GM10266 (cell line): ENCODE results near the gene PDYN.

ENCODE experiments used
- DNase-seq: peaks from one replicate; pipeline ENCODE4 v3.0.0; 2012; ENCODE audit errors: extremely low spot score
- TF ChIP-seq, protein P1 (sequence below): IDR thresholded peaks from 2 replicates; pipeline ENCODE4 v1.5.1; 2012; ENCODE audit warnings: mild to moderate bottlenecking, low read depth; ENCODE audit not compliant: control insufficient read depth, insufficient read depth; ENCODE audit errors: missing control alignments

The PDYN gene

DNA sequence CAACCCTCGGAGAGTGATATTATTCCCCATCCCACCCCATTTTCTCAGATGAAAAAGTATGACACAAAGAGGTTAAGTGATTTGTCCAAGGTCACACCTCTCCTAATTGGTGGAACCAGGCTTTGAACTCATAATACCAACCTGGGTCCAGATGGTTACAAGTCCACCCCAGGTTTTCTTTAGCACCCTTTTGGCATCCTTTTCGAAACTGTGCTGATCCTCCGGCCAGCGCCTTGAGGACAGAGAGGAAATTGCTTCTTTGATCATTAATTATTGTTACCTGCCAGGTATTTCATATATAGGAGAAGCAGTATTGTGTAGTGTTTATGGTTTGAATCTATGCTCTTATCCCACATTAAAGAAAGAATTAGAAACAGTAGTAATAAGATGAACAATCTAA is 29.3 kb upstream of the PDYN start:
- DNase-seq: no peak
- TF ChIP-seq, protein P1, sequence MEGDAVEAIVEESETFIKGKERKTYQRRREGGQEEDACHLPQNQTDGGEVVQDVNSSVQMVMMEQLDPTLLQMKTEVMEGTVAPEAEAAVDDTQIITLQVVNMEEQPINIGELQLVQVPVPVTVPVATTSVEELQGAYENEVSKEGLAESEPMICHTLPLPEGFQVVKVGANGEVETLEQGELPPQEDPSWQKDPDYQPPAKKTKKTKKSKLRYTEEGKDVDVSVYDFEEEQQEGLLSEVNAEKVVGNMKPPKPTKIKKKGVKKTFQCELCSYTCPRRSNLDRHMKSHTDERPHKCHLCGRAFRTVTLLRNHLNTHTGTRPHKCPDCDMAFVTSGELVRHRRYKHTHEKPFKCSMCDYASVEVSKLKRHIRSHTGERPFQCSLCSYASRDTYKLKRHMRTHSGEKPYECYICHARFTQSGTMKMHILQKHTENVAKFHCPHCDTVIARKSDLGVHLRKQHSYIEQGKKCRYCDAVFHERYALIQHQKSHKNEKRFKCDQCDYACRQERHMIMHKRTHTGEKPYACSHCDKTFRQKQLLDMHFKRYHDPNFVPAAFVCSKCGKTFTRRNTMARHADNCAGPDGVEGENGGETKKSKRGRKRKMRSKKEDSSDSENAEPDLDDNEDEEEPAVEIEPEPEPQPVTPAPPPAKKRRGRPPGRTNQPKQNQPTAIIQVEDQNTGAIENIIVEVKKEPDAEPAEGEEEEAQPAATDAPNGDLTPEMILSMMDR: no peak

- TF ChIP-seq, protein P1: no peak
- DNase-seq: no peak
These were observed 28.3 kb upstream of the PDYN start for GRCh38 chr20:2022163-2022562.

DNA sequence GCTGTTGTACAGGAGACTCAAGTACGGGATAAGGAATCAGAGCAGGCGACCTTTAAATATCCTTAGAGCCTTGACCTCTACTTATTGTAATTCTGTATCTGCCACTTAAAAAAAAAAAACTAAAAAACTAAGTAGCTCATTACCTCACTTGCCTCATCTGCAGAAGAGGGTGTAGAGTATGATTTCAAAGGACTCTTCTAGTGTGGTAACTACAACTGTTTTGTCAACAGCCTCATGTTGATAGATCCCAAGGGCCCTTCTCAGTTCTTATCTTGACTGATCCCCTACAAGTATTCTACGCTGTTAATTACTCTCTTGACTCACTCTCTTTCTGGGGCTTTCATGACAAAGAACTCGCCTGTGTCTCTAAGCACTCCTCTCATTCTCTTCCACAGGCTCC is 16.7 kb upstream of the PDYN start:
- TF ChIP-seq, protein P1: no peak
- no peak for DNase-seq

DNA sequence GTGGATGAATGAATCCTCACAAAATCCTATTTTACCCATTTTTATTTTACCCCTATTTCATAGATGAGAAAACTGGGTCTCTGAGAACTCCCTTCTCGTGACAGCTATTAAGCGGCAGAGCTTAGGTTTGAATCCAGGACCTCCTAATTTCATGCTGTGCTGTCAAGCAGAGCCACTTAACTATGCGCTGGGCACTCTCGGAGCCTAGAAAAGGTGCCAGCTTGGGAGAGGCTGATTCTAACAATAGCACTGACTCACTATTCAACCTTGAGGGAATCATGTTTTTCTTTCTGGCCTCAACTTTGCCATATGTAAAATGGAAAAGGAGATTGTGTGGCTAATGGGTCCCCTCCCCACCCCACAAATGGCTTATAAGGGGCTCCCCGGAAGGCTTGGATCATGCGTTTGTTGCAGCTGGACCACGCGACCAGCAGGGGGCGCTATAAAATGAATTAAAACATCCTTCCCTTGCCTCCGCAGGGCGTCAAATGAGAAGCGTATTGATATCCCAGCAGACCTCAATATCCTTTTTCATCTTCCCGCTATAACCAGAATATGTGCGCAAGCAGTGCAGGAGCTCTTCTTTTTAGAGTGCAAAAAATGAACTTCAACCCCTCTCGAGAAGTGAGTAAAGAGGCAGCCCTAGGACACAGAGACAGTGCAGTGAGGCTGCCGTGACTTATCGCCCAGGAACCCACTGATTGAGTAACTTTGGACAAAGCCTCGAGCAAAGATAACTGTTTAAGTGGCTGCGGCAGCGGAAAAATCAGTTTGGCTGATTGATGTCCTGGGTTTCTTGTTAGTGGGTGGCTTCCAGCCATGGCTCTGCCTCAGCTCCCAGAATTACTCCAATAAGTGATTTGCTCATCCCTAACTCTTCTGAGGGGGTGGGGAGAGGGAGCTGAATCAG is 12.8 kb upstream of the PDYN start:
- peak; percentile 60 for DNase-seq
- TF ChIP-seq, protein P1: peak; percentile 81

- DNase-seq: peak; percentile 60
- TF ChIP-seq, protein P1: no peak
These were observed 12.1 kb upstream of the PDYN start for GRCh38 chr20:2005831-2006426.

- TF ChIP-seq, protein P1: no peak
- no peak for DNase-seq
These were observed 11.5 kb upstream of the PDYN start for GRCh38 chr20:2005359-2005758.

DNA sequence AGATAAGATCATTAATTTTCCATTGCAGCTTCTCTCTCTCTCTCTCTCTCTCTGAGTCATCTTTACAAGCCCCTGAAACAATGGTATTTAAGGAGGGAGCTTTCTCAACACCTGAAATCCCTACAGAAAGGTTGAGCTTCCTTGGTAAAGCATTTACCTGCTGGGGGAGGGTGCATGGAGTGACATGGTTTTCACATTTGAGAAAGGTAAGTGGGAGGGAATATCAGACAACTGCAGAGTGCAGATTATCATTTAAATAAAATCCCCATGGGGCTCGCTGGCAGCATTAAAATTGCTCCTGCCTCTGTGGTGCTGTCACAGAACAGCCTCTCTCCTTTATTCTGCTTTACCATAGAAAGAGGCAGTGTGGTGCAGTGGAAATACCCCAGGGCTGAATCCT is 10.3 kb upstream of the PDYN start:
- DNase-seq: no peak
- TF ChIP-seq, protein P1: no peak
